ENCODE results near the gene JMJD6. TPM values are rescaled to one million over a fixed set of nuclear protein-coding genes. Genes with fewer than 3 reads are reported as not detected.

The JMJD6 gene
- polyA plus RNA-seq, 1 experiment: 17.2 TPM

DNA sequence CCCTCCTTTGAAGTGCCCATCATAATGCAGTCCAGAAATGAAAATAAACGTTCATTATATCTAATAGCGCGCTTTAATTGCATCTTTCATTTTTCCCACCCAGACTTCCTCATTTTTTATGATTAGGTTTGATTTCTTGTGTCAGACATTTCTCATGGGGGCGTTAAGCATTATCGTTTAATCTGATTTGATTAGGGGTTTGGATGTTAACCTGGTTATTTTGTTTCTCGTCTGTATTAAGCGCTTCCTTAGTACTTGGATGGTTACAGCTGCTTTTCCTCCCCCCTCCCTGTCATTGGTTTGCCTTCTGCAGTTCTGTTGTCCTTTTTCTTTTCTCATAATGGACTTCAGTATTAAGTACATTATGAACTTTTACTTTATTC, 12.1 kb upstream of the JMJD6 start:
- ChIA-PET POLR2A (no interaction called here), CTCF (interaction anchor here (0.8 to 1.4 kb wide), 4 partner anchors 15 to 213 kb away, joined by 3 to 6 read pairs (median 3); partner anchors contain the start of gene MGAT5B)

DNA sequence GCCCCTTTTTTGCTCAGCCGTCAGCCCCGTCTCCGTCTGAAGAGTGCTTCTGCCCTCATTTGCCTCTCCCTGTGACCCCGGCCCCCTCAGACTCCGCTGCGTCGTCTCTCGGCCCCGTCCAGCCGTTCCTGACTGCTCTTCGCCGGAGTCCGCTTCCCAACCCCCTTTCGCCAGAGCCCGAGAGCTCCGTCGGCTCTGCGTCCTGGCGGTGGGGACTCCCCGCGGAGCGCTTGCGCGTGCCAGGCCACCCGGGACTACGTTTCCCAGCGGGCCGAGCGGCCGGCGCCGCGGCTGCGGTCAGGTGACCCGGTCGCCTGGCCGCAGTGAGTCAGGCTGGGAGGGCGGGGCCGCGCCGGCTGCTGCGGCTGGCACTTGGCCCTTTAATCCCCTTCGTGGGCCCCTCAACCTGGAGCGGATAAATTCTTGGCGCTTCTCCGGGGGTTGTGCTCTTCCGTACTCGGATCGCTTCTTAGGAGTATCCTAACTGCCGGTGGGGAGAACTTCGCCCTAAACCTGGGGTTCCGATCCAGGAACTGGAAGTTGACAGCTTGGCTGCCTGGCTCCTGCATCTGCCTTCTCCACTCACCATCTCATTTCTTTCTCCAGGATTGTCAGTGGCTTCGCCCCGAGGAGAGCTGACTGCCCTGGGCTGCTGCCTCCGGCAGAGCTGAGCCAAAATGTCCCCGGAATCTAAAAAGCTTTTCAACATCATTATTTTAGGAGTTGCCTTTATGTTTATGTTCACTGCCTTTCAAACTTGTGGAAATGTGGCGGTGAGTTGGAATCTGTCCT, 11.5 kb upstream of the JMJD6 start, which contains the start of gene MFSD11:
Gene MFSD11, plus strand, starts transcription at position 444 of the 792 bp plus-strand sequence. Its CDS starts 234 bp downstream, at position 678.
- no peaks in the 10 kb centered on the region for H3K27me3 ChIP-seq (ENCODE audit: control insufficient read depth, insufficient read depth, low read length)
- peak within 1 kb of the TSS; percentile 100 for H3K4me3 ChIP-seq (ENCODE audit: low read depth, low read length)
- POLR2A ChIA-PET: interaction anchor here (0.6 kb wide), 1 partner anchor 279 kb away, joined by 4 read pairs; no protein-coding TSS in a partner anchor
- DNase-seq (ENCODE audit: low read depth): peak; percentile 72
- TF ChIP-seq, protein P1, sequence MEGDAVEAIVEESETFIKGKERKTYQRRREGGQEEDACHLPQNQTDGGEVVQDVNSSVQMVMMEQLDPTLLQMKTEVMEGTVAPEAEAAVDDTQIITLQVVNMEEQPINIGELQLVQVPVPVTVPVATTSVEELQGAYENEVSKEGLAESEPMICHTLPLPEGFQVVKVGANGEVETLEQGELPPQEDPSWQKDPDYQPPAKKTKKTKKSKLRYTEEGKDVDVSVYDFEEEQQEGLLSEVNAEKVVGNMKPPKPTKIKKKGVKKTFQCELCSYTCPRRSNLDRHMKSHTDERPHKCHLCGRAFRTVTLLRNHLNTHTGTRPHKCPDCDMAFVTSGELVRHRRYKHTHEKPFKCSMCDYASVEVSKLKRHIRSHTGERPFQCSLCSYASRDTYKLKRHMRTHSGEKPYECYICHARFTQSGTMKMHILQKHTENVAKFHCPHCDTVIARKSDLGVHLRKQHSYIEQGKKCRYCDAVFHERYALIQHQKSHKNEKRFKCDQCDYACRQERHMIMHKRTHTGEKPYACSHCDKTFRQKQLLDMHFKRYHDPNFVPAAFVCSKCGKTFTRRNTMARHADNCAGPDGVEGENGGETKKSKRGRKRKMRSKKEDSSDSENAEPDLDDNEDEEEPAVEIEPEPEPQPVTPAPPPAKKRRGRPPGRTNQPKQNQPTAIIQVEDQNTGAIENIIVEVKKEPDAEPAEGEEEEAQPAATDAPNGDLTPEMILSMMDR (IDR thresholded peaks at IDR 0.05; ENCODE audit: insufficient read depth, low read depth, low read length): no peak
- H3K36me3 ChIP-seq (ENCODE audit: control insufficient read depth, insufficient read depth, low read length): peaks cover 6% of the 10 kb centered on the region
- CTCF ChIA-PET: interaction anchor here (1.0 to 1.4 kb wide), 5 partner anchors 15 to 213 kb away, joined by 3 to 6 read pairs (median 3); partner anchors contain the start of gene MGAT5B

More for the DNA sequence above, 12.1 kb upstream of the JMJD6 start:
- Histone ChIP-seq H3K27me3 (ENCODE audit: control insufficient read depth, insufficient read depth, low read length) (no peaks in the 10 kb centered on the region), H3K36me3 (ENCODE audit: control insufficient read depth, insufficient read depth, low read length) (peaks cover 5% of the 10 kb centered on the region), H3K4me3 (ENCODE audit: low read depth, low read length) (peak overlapping the region; percentile 83)
- DNase-seq (ENCODE audit: low read depth): no peak
- TF ChIP-seq, protein P1 (IDR thresholded peaks at IDR 0.05; ENCODE audit: insufficient read depth, low read depth, low read length): no peak

DNA sequence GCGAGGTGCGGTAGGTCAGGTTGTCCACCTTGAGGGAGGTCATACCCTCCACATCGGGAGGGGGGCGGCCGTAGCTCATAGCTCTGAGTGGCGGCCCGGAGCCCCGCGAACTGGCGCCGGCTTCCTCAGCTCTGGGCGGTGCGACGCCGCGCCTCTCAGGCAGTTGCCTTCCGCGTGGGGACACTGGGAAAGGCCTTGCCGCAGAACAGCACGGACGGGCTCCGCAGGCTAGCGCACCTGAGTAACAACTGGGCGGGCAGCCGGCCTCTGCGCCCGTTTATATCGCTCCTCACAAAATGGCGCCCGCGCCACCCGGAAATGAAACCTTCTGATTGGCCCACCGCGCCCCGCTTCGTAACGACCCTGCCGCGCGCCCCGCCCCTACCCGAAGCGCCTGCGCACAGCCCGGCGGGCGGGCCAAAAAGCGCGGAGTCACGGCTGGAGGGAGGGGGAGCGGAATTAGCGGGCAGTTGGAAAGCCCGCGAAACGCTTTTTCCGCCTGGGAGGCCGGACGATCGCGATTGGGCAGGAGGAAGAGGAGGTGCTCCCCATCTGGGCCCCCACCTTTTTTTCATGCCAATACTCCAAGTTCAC, 10.8 kb upstream of the JMJD6 start, which contains the start of gene SRSF2:
Gene SRSF2, minus strand, starts transcription at position 250 of the 594 bp plus-strand sequence. Its CDS starts 171 bp downstream, at position 79.
- peak; percentile 85 for DNase-seq (ENCODE audit: low read depth)
- Histone ChIP-seq H3K36me3 (ENCODE audit: control insufficient read depth, insufficient read depth, low read length) (peaks cover 6% of the 10 kb centered on the region), H3K4me3 (ENCODE audit: low read depth, low read length) (peak within 1 kb of the TSS; percentile 100), H3K27me3 (ENCODE audit: control insufficient read depth, insufficient read depth, low read length) (no peaks in the 10 kb centered on the region)
- CTCF ChIA-PET: interaction anchor here (0.9 to 1.2 kb wide), 4 partner anchors 23 to 329 kb away, joined by 3 to 6 read pairs (median 3); partner anchors contain the start of gene MGAT5B
- POLR2A ChIA-PET: interaction anchor here (0.6 kb wide), 2 partner anchors 279 to 379 kb away, joined by 3 to 4 read pairs; no protein-coding TSS in a partner anchor
- TF ChIP-seq, protein P1 (IDR thresholded peaks at IDR 0.05; ENCODE audit: insufficient read depth, low read depth, low read length): no peak

DNA sequence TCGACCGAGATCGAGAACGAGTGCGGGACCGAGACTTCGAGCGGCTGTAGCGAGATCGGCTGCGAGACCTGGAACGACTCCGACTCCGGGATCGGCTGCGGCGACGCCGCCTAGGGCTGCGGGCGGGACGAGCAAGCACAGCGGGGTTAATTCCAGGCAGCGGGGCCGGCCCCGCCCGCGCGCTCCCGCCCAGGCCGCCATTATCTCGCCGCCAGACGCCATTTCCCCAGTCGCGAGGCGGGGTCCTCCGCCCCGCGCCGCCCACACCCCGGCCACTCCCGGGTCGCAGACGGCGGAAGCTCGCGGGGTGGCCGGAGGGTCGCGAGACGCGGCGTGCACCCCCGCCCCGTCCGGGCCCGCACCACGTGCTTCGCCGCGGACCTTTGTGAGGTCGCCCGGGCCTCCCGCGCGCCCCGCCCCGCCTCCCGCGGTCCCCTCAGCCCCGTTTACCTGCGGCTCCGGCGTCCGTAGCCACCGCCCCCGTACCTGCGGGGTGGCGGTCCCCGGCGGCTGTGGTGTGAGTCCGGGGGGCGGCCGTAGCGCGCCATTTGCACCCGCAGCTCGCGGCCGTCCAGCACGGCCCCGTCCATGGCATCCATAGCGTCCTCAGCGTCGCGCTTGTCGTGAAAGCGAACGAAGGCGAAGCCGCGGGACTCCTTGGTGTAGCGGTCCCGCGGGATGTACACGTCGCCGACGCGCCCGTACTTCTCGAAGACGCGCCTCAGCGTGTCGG, 10.1 kb upstream of the JMJD6 start:
- POLR2A ChIA-PET: interaction anchor here (0.6 kb wide), 1 partner anchor 379 kb away, joined by 3 read pairs; no protein-coding TSS in a partner anchor

More for the DNA sequence above, 10.1 kb upstream of the JMJD6 start:
- CTCF ChIA-PET: interaction anchor here (0.9 to 1.1 kb wide), 3 partner anchors 23 to 330 kb away, joined by 3 read pairs; no protein-coding TSS in a partner anchor
- no peaks in the 10 kb centered on the region for H3K27me3 ChIP-seq (ENCODE audit: control insufficient read depth, insufficient read depth, low read length)
- no peak for DNase-seq (ENCODE audit: low read depth)
- H3K36me3 ChIP-seq (ENCODE audit: control insufficient read depth, insufficient read depth, low read length): peaks cover 6% of the 10 kb centered on the region
- TF ChIP-seq, protein P1 (IDR thresholded peaks at IDR 0.05; ENCODE audit: insufficient read depth, low read depth, low read length): peak; percentile 33; the same call in 1 of the 2 replicates
- H3K4me3 ChIP-seq (ENCODE audit: low read depth, low read length): peak overlapping the region; percentile 100
